ENCODE measurements around the gene PARL. TPM values are rescaled to one million over a fixed set of nuclear protein-coding genes. Genes with fewer than 3 reads are reported as not detected.
"Not testable (repeated sequence)": the region's sequence is repeated elsewhere in the genome, so short reads cannot be mapped to it uniquely, and the experiment has no call there.

The PARL gene
- total RNA-seq, 2 donors from 2014 or later = 34.1 to 58.3 TPM

DNA sequence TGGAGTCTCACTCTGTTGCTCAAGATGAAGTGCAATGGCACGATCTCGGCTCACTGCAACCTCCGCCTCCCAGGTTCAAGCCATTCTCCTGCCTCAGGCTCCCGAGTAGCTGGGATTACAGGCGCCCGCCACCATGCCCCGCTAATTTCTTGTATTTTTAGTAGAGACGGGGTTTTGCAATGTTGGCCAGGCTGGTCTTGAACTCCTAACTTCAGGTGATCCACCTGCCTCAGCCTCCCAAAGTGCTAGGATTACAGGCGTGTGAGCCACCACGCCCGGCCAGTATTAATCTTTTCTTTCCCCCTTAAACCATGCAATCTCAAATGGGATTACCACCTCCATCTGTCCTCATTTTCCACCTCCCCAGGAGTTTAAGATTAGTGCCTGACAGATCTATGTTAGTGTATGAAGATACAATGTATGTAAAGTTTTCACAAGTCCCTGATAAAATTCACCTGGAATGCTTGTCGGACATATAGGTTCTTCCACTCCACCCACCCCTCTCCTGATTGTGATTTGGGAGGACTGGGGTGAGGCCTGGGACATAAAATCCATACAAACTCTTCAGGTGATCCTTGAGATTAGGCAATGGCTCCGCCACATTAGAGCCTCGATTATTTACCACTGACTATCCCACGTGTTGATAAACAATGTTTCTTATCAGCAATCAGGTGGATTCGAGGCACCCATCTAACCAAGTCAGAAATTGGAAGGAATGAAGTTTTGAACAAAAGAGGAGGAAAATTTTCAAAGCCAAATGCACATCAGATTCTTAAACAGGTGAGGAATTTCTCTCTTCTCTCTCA, 1.2 kb downstream of the PARL start:
- Histone ChIP-seq H3K27me3 (no peaks in the 10 kb centered on the region), H3K4me1 (peaks cover 0 to 37% of the 10 kb centered on the region in 2 donors), H3K36me3 (no peaks in the 10 kb centered on the region), H3K9me3 (no peaks in the 10 kb centered on the region), H3K4me3 (peak overlapping the region; percentile 84 to 95), H3K27ac (no peak overlapping the region)
- no peak for DNase-seq (ENCODE audit: low spot score)
- TF ChIP-seq, protein P1, sequence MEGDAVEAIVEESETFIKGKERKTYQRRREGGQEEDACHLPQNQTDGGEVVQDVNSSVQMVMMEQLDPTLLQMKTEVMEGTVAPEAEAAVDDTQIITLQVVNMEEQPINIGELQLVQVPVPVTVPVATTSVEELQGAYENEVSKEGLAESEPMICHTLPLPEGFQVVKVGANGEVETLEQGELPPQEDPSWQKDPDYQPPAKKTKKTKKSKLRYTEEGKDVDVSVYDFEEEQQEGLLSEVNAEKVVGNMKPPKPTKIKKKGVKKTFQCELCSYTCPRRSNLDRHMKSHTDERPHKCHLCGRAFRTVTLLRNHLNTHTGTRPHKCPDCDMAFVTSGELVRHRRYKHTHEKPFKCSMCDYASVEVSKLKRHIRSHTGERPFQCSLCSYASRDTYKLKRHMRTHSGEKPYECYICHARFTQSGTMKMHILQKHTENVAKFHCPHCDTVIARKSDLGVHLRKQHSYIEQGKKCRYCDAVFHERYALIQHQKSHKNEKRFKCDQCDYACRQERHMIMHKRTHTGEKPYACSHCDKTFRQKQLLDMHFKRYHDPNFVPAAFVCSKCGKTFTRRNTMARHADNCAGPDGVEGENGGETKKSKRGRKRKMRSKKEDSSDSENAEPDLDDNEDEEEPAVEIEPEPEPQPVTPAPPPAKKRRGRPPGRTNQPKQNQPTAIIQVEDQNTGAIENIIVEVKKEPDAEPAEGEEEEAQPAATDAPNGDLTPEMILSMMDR (IDR thresholded peaks at IDR 0.05) = no peak

DNA sequence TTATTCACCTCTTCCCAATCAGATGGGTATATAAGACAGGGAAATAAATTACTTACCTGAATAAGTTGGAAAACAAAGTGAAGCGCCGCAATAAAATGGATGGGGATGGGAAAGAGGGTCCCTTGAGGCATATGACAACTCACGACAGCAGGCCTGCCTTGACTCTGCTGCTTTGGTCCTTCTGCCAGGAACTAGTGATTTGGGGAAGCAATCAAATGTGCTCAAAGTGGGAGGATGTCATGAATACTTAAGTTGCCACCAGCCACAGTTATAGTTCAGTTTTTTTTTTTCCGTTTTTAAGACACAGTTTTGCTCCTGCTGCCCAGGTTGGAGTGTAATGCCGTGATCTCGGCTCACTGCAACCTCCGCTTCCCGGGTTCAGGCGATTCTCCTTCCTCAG, 4.6 kb downstream of the PARL start:
- peaks cover 0 to 36% of the 10 kb centered on the region in 2 donors for H3K4me1 ChIP-seq
- H3K4me3 ChIP-seq = no peak overlapping the region
- no peak for DNase-seq (ENCODE audit: low spot score)
- TF ChIP-seq, protein P1 (IDR thresholded peaks at IDR 0.05) = no peak
- H3K36me3 ChIP-seq = no peaks in the 10 kb centered on the region
- no peak overlapping the region for H3K27ac ChIP-seq
- no peaks in the 10 kb centered on the region for H3K27me3 ChIP-seq
- no peaks in the 10 kb centered on the region for H3K9me3 ChIP-seq

DNA sequence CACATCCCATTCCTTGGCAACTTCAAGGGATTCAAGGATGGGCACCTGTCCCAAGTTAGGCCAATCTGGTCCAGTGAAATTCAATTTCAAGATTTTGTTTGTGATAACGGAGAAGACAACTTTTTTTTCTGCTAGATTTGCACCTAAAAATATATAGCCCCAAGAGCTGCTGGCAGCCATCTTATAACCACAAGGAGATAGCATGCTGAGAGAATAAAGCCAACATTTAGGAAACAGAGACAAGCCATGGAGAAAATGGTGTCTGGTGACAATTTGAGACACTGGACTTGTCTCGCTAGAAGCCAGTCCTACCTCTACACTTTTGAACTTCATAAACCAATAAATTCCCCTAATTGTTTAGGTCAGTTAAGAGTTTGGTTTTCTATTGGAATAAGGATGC, 5.4 kb downstream of the PARL start:
- no peaks in the 10 kb centered on the region for H3K27me3 ChIP-seq
- no peaks in the 10 kb centered on the region for H3K9me3 ChIP-seq
- no peak overlapping the region for H3K27ac ChIP-seq
- no peak for DNase-seq (ENCODE audit: low spot score)
- TF ChIP-seq, protein P1 (IDR thresholded peaks at IDR 0.05) = no peak
- H3K4me3 ChIP-seq = no peak overlapping the region
- peaks cover 0 to 33% of the 10 kb centered on the region in 2 donors for H3K4me1 ChIP-seq
- H3K36me3 ChIP-seq = no peaks in the 10 kb centered on the region

DNA sequence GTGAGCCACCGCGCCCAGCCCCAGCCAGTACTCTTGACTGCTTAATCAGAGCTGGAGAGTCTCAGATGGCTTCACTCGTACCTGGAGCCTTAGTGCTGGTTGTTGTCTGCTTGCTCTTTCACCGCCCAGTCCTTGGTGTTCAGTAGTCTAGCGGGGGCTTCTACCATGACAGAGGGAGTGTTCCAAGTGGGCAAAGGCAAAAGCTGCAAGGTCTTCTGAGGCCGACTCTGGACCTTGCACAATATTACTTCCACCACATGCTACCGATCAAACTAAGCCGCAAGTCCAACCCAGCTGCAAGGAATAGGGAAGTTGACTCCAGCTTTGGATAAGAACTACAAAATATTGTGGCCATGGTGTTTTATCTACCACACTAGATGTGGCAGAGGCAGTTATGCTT, 6.6 kb downstream of the PARL start:
- Histone ChIP-seq H3K9me3 (no peaks in the 10 kb centered on the region), H3K36me3 (no peaks in the 10 kb centered on the region), H3K4me3 (no peak overlapping the region), H3K4me1 (peaks cover 0 to 23% of the 10 kb centered on the region in 2 donors), H3K27me3 (no peaks in the 10 kb centered on the region), H3K27ac (no peak overlapping the region)
- no peak for DNase-seq (ENCODE audit: low spot score)
- TF ChIP-seq, protein P1 (IDR thresholded peaks at IDR 0.05) = no peak

DNA sequence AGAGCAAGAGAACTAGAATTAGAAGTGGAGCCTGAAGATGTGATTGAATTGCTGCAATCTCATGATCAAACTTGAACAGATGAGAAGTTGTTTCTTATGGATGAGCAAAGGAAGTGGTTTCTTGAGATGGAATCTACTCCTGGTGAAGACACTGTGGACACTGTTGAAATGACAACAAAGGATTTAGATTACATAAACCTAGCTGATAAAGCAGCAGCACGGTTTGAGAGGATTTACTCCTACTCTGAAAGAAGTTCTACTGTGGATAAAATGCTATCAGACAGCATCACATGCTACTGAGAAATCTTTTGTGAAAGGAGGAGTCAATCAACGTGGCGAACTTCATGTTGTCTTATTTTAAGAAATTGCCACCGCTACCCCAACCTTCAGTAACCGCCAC, 7.5 kb downstream of the PARL start:
- H3K4me3 ChIP-seq; DNase-seq (ENCODE audit: low spot score); H3K9me3 ChIP-seq; H3K27me3 ChIP-seq; H3K36me3 ChIP-seq; H3K27ac ChIP-seq: not testable (repeated sequence)
- H3K4me1 ChIP-seq = peaks cover 0 to 18% of the 10 kb centered on the region in 2 donors

DNA sequence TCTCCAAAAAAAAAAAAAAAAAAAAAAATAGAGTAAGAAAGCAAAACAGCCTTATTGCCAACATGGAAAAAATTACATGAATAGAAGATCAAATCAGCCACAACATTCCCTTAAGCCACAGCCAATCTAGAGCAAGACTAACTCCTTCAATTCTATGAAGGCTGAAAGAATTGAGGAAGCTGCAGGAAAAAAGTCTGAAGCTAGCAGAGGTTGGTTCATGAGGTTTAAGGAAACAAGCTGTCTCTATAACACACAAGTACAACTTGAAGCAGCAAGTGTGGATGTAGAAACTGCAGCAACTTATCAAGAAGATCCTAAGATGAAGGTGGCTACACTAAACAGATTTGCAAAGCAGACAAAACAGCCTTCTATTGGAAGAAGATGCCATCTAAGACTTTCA, 9.3 kb downstream of the PARL start:
- TF ChIP-seq, protein P1 (IDR thresholded peaks at IDR 0.05) = no peak
- no peaks in the 10 kb centered on the region for H3K36me3 ChIP-seq
- no peak overlapping the region for H3K27ac ChIP-seq
- no peak for DNase-seq (ENCODE audit: low spot score)
- peaks cover 0 to 14% of the 10 kb centered on the region in 2 donors for H3K4me1 ChIP-seq
- H3K9me3 ChIP-seq = no peaks in the 10 kb centered on the region
- H3K27me3 ChIP-seq = no peaks in the 10 kb centered on the region
- no peak overlapping the region for H3K4me3 ChIP-seq
